ENCODE results near the gene ZNF638.

DNA sequence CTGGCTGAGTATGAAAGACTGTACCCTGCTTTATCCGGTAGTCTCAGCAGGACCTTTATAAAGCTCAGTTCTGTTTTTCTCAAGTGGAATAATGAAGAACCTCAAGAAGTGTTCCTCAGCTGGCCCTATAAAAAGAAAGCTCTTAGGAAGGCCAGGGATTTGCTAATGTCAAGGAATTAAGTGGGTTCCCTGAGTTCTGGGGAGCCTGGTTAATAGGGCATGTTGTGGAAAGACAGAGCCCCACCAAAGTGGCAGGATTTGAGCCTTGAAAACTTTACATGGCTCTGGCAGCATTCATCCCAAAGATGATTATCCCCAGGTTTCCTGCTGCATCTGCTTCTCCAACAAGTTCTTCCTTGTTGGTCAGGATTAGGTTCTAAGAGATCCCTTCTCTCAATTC lies 114.9 kb downstream of the ZNF638 start:
- TF ChIP-seq, protein P1, sequence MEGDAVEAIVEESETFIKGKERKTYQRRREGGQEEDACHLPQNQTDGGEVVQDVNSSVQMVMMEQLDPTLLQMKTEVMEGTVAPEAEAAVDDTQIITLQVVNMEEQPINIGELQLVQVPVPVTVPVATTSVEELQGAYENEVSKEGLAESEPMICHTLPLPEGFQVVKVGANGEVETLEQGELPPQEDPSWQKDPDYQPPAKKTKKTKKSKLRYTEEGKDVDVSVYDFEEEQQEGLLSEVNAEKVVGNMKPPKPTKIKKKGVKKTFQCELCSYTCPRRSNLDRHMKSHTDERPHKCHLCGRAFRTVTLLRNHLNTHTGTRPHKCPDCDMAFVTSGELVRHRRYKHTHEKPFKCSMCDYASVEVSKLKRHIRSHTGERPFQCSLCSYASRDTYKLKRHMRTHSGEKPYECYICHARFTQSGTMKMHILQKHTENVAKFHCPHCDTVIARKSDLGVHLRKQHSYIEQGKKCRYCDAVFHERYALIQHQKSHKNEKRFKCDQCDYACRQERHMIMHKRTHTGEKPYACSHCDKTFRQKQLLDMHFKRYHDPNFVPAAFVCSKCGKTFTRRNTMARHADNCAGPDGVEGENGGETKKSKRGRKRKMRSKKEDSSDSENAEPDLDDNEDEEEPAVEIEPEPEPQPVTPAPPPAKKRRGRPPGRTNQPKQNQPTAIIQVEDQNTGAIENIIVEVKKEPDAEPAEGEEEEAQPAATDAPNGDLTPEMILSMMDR (IDR thresholded peaks at IDR 0.05): no peak
- TF ChIP-seq ZFX (IDR thresholded peaks at IDR 0.05; ENCODE audit: borderline replicate concordance): no peak
